ENCODE results near the gene BLOC1S3. TPM values are rescaled to one million over a fixed set of nuclear protein-coding genes. Genes with fewer than 3 reads are reported as not detected.
"Not testable (repeated sequence)": the region's sequence is repeated elsewhere in the genome, so short reads cannot be mapped to it uniquely, and the experiment has no call there.

The BLOC1S3 gene
- total RNA-seq, 1 donor from 2014 or later: 15.6 TPM

DNA sequence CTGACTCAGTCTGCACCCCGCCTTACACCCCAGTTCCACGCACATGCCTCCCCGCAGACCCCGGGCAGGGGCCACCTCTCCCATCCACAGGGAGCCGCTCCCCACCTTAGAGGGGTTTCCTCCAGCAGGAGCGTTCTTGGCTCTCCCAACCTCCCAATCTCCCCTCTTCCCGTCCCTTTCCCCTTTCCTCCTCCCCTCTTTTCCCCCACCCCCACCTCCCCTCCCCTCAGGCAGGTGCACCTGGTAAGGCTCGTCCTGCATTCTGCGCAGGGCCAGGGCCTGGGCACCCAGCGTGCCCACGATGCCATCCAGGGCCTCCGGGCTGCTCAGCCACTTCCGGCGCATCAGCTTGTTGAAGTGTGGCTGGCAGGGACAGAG, 39.4 kb downstream of the BLOC1S3 start:
- no peak for DNase-seq (ENCODE audit: extremely low read depth, low read depth, low spot score)

GRCh38 chr19:45218426-45218825, 39.8 kb downstream of the BLOC1S3 start:
- no peak for DNase-seq (ENCODE audit: extremely low read depth, low read depth, low spot score)

DNA sequence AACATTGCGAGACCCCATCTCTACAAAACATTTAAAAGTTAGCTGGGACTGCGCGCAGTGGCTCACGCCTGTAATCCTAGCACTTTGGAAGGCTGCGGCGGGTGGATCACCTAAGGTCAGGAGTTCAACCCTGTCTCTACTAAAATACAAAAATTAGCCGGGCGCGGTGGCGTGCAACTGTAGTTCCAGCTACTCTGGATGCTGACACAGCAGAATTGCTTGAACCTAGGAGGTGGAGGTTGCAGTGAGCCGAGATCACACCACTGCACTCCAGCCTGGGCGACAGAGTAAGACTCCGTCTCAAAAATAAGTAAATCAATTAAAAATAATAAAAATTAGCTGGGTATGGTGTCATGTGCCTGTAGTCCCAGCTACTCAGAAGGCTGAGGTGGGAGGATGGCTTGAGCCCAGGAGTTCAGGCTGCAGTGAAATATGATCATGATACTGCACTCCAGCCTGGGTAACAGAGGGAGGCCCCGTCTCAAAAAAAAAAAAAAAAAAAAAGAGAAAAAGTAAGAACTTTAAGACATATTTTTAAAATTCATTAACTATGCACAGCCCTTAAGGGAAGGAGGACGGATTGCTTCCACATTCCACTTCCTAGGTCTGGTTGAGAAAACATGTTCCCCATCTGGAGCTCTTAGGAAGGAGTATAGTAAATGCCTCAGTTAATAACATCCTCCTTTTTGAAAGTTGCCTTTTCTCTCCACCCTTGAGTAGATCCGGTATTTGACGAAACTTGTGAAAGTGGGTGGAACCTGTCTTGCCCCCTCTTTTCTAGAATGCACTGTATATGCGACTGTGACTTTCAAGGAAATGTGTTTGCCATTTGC, 40.5 kb downstream of the BLOC1S3 start:
- DNase-seq (ENCODE audit: extremely low read depth, low read depth, low spot score): no peak

- DNase-seq (ENCODE audit: extremely low read depth, low read depth, low spot score): no peak
Measured at GRCh38 chr19:45222724-45223123, 44.1 kb downstream of the BLOC1S3 start.

DNA sequence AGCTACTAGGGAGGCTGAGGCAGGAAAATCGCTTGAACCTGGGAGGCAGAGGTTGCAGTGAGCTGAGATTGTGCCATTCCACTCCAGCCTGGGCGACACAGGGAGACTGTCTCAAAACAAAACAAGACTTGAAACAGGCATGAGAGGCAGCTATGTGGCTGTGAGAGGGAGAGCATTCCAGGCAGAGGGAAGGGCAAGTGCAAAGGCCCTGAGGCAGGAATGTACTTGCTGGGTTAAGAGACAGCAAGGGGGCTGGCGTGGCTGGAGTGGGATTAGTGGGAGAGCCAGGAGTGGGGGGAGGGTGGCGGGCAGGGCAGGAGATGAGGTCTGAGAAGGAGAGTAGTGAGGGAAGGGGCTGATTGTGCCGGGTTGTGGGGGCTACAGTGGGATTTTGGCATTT, 45.3 kb downstream of the BLOC1S3 start:
- DNase-seq (ENCODE audit: extremely low read depth, low read depth, low spot score): no peak

DNA sequence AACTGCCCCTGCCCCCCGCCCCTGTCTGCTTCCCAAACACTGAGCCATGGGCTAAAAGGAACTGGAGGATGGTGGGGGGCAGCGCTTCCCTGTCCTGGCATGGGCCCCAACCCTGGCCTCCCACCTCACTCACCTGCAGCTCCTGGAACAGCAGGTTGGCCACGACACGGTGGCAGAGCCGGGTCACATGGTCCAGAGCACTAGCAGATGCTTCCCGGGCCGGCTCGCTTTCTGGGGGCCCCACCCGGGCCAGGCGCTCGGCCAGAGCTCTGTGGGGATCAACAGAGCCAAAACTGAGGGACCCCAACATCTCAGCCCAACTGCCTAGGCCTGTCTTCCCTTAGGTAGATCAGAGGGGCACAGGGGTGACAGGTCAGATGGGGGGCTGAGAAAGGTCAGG, 46.1 kb downstream of the BLOC1S3 start:
- DNase-seq (ENCODE audit: extremely low read depth, low read depth, low spot score): no peak

GRCh38 chr19:45229056-45229455, 50.5 kb downstream of the BLOC1S3 start:
- not testable (repeated sequence) for DNase-seq (ENCODE audit: extremely low read depth, low read depth, low spot score)

Other genes with a start within 250 kb of the BLOC1S3 start
- gene APOC4, start 236.5 kb upstream of the BLOC1S3 start, total RNA-seq: not detected in 2 replicates
- not detected in 2 replicates for gene APOC2, start 232.7 kb upstream of the BLOC1S3 start, total RNA-seq
- 87.7 and 119 TPM in 2 replicates for gene CLPTM1, start 223.4 kb upstream of the BLOC1S3 start, total RNA-seq
- gene RELB, start 177.3 kb upstream of the BLOC1S3 start, total RNA-seq: 24.1 and 46.9 TPM in 2 replicates
- 42.7 and 43.3 TPM in 2 replicates for gene CLASRP, start 139.7 kb upstream of the BLOC1S3 start, total RNA-seq
- gene ZNF296, start 102.3 kb upstream of the BLOC1S3 start, total RNA-seq: 0.53 and 0.78 TPM in 2 replicates
- 33.6 and 45.6 TPM in 2 replicates for gene GEMIN7, start 99.5 kb upstream of the BLOC1S3 start, total RNA-seq
- gene PPP1R37, start 85.6 kb upstream of the BLOC1S3 start, total RNA-seq: 39.6 and 44.7 TPM in 2 replicates
- gene NKPD1, start 17.8 kb upstream of the BLOC1S3 start, total RNA-seq: 0.29 TPM in 2 replicates
- gene TRAPPC6A, start 547 bp upstream of the BLOC1S3 start, total RNA-seq: 19.4 and 25.3 TPM in 2 replicates
- 8.3 and 9.3 TPM in 2 replicates for gene EXOC3L2, start 66.6 kb downstream of the BLOC1S3 start, total RNA-seq
- gene MARK4, start 72.5 kb downstream of the BLOC1S3 start, total RNA-seq: 32.3 and 36.6 TPM in 2 replicates
- gene CKM, start 144.1 kb downstream of the BLOC1S3 start, total RNA-seq: not detected in 2 replicates
- not detected in 2 replicates for gene KLC3, start 162.0 kb downstream of the BLOC1S3 start, total RNA-seq
- 41.9 and 51.5 TPM in 2 replicates for gene ERCC2, start 191.8 kb downstream of the BLOC1S3 start, total RNA-seq
- gene PPP1R13L, start 226.3 kb downstream of the BLOC1S3 start, total RNA-seq: 16.2 and 44.6 TPM in 2 replicates
- gene POLR1G, start 227.9 kb downstream of the BLOC1S3 start, total RNA-seq: 6.3 and 12.7 TPM in 2 replicates
- 96.3 and 120 TPM in 2 replicates for gene ERCC1, start 245.1 kb downstream of the BLOC1S3 start, total RNA-seq